Measurements from ENCODE around the gene PLCH2. TPM values are rescaled to one million over a fixed set of nuclear protein-coding genes. Genes with fewer than 3 reads are reported as not detected.

Gene PLCH2
- total and polyA plus RNA-seq, 4 donors: 0.33 to 1.3 (median 1.0) TPM; not detected in 1

DNA sequence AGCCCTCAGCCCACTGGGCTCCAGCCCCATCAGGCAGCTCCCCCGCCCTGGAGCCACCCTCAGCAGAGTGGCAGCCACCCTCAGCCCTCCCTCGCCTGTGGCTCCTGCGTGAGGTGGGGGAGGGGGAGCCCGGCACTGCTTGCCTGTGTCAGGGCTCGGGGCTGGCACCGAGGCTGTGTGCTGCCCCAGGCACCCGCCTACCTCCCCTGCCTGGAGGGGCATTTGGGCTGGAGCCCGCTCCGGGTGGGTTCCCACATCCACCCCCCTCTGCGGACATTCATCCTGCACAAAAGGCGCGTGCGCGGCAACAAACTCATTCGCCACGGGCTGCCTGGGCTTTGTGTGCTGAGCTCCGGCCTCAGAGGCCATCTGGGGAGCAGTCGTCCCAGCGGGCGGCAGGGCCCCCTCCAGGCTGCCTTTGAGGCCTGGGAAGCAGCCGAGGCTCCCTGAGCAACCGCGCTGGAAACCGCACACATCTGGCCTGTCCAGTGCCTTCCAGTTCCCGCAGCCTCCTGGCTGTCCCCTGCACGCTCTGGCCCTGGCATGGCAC, 67.5 kb downstream of the PLCH2 start:
- DNase-seq (ENCODE audit: low spot score): no peak
- peaks cover 10 to 40% (median 23%) of the 10 kb centered on the region in 4 donors for H3K4me1 ChIP-seq (ENCODE audit: control insufficient read depth in 4 of 4, insufficient read depth in 4 of 4, low read length in 3 of 4)
- no peaks in the 10 kb centered on the region for H3K36me3 ChIP-seq (ENCODE audit: control insufficient read depth in 4 of 4, insufficient read depth in 3 of 4, low read depth in 1 of 4, low read length in 3 of 4)
- no peaks in the 10 kb centered on the region for H3K9me3 ChIP-seq (ENCODE audit: control insufficient read depth in 4 of 4, low read length in 3 of 4)
- H3K27ac ChIP-seq (ENCODE audit: low read depth in 1 of 2, low read length in 2 of 2): no peak overlapping the region
- no peak overlapping the region for H3K9ac ChIP-seq (ENCODE audit: low read depth in 1 of 2, low read length in 2 of 2)
- TF ChIP-seq FOXA1 (IDR thresholded peaks at IDR 0.05): no peak
- TF ChIP-seq, protein P1, sequence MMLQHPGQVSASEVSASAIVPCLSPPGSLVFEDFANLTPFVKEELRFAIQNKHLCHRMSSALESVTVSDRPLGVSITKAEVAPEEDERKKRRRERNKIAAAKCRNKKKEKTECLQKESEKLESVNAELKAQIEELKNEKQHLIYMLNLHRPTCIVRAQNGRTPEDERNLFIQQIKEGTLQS (IDR thresholded peaks at IDR 0.05): no peak
- TF ChIP-seq, protein P2, sequence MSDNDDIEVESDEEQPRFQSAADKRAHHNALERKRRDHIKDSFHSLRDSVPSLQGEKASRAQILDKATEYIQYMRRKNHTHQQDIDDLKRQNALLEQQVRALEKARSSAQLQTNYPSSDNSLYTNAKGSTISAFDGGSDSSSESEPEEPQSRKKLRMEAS (IDR thresholded peaks at IDR 0.05): no peak
- TF ChIP-seq TAF1 (conservative IDR thresholded peaks at IDR 0.05): no peak
- TF ChIP-seq JUND (IDR thresholded peaks at IDR 0.05): no peak
- no peak for TF ChIP-seq RAD21 (IDR thresholded peaks at IDR 0.05)
- TF ChIP-seq YY1 (IDR thresholded peaks at IDR 0.05): no peak
- TF ChIP-seq NR2F2 (IDR thresholded peaks at IDR 0.05): no peak
- no peak for TF ChIP-seq SP1 (IDR thresholded peaks at IDR 0.05)
- TF ChIP-seq HNF4G (IDR thresholded peaks at IDR 0.05): no peak
- TF ChIP-seq HNF4A (conservative IDR thresholded peaks at IDR 0.05): no peak
- H3K27me3 ChIP-seq (ENCODE audit: control insufficient read depth in 4 of 4, insufficient read depth in 4 of 4, low read length in 3 of 4): no peaks in the 10 kb centered on the region
- H3K4me3 ChIP-seq (ENCODE audit: low read depth in 1 of 3, low read length in 3 of 3): no peak overlapping the region
- 35% methylated on average over 26 of the region's 26 CpGs for WGBS

DNA sequence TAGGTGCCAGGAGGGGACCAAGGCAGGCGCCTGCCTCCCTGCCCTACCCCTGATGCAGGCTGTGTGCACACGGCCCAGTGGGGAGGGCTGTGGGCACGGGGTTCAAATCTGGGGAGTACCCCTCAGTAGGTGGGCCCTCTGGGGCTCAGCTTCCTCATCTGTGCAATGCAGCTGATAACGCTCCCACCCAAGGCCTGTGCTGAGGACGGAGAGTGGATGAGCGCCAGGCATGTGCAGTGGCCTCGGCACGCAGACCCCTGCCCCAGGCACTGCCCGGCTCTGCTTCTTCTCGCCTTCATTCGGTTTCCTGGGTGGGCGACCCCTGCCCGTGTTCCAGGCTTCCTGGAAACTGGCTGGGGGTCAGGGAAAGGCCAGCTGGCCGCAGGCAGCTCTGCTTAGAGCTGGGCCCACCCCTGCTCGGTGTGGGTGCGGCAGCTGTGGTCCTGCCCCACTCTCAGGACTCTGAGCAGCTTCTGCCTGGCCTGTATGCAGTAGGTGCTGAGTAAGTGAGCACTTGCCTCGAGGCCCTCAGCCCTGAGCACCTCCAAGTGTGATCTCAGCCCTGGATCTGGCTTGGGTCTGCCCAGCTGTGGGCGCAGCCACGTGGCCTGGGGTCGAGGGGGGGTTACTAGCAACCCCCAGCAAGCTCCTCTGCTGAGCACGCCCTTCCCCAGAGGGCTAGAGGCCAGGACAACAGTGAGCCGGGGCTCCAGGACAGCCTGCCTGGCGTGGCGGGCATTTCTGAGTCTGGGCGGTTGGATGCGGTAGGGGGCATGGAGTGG, 68.2 kb downstream of the PLCH2 start:
- Histone ChIP-seq H3K27ac (ENCODE audit: low read depth in 1 of 2, low read length in 2 of 2) (no peak overlapping the region), H3K4me1 (ENCODE audit: control insufficient read depth in 4 of 4, insufficient read depth in 4 of 4, low read length in 3 of 4) (peaks cover 13 to 45% (median 28%) of the 10 kb centered on the region in 4 donors), H3K36me3 (ENCODE audit: control insufficient read depth in 4 of 4, insufficient read depth in 3 of 4, low read depth in 1 of 4, low read length in 3 of 4) (no peaks in the 10 kb centered on the region), H3K9me3 (ENCODE audit: control insufficient read depth in 4 of 4, low read length in 3 of 4) (no peaks in the 10 kb centered on the region), H3K9ac (ENCODE audit: low read depth in 1 of 2, low read length in 2 of 2) (no peak overlapping the region), H3K27me3 (ENCODE audit: control insufficient read depth in 4 of 4, insufficient read depth in 4 of 4, low read length in 3 of 4) (no peaks in the 10 kb centered on the region), H3K4me3 (ENCODE audit: low read depth in 1 of 3, low read length in 3 of 3) (no peak overlapping the region)
- 62% methylated on average over 26 of the region's 26 CpGs for WGBS
- TF ChIP-seq, protein P3, sequence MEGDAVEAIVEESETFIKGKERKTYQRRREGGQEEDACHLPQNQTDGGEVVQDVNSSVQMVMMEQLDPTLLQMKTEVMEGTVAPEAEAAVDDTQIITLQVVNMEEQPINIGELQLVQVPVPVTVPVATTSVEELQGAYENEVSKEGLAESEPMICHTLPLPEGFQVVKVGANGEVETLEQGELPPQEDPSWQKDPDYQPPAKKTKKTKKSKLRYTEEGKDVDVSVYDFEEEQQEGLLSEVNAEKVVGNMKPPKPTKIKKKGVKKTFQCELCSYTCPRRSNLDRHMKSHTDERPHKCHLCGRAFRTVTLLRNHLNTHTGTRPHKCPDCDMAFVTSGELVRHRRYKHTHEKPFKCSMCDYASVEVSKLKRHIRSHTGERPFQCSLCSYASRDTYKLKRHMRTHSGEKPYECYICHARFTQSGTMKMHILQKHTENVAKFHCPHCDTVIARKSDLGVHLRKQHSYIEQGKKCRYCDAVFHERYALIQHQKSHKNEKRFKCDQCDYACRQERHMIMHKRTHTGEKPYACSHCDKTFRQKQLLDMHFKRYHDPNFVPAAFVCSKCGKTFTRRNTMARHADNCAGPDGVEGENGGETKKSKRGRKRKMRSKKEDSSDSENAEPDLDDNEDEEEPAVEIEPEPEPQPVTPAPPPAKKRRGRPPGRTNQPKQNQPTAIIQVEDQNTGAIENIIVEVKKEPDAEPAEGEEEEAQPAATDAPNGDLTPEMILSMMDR (IDR thresholded peaks at IDR 0.05; ENCODE audit: low read depth, low read length, missing input control): no peak
- TF ChIP-seq RXRA (IDR thresholded peaks at IDR 0.05): no peak
- no peak for TF ChIP-seq YY1 (IDR thresholded peaks at IDR 0.05)
- DNase-seq (ENCODE audit: low spot score): no peak

DNA sequence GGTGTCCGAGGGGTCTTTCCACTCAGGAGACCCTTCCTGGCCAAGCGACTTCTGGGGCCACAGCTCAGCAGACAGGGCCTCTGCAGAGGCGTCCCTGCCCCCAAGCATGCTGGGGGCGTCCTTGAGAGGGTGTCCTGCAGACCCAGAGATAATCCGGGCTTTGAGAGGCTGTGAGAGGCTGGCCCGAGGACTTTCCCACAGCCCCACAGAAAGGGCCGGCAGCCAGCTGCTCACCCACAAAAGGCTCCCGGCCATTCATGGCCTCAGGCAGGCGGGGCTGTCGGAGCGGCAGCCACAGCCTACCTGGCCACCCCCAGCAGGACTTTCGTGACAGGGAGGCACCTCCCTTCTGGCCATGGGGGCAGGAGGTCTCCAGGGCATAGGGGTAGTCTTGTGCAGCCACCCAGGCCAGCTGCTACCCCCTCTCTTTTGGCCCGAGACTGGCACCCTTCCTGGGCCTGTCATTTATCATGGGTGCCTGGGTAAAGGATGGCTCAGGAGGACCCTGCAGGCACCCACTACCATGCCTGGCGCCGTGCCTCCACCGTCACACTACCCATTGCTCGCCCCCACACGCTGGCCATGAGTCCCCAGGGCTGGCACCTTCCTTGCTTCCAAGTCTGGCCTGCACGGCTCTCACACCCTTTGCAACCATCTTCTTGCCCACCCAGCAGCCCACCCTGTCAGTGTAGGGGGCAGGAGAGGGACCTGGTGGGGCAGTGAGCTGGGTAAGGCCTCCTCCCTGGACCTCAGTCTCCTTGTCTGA, 69.0 kb downstream of the PLCH2 start:
- Histone ChIP-seq H3K9me3 (ENCODE audit: control insufficient read depth in 4 of 4, low read length in 3 of 4) (no peaks in the 10 kb centered on the region), H3K36me3 (ENCODE audit: control insufficient read depth in 4 of 4, insufficient read depth in 3 of 4, low read depth in 1 of 4, low read length in 3 of 4) (no peaks in the 10 kb centered on the region), H3K4me3 (ENCODE audit: low read depth in 1 of 3, low read length in 3 of 3) (no peak overlapping the region), H3K27me3 (ENCODE audit: control insufficient read depth in 4 of 4, insufficient read depth in 4 of 4, low read length in 3 of 4) (no peaks in the 10 kb centered on the region), H3K4me1 (ENCODE audit: control insufficient read depth in 4 of 4, insufficient read depth in 4 of 4, low read length in 3 of 4) (peaks cover 13 to 49% (median 29%) of the 10 kb centered on the region in 4 donors), H3K27ac (ENCODE audit: low read depth in 1 of 2, low read length in 2 of 2) (no peak overlapping the region), H3K9ac (ENCODE audit: low read depth in 1 of 2, low read length in 2 of 2) (no peak overlapping the region)
- TF ChIP-seq EGR1 (IDR thresholded peaks at IDR 0.05; ENCODE audit: low read depth in 2 of 2): no peak
- TF ChIP-seq, protein P2 (IDR thresholded peaks at IDR 0.05): no peak
- TF ChIP-seq, protein P3 (IDR thresholded peaks at IDR 0.05; ENCODE audit: low read depth, low read length, missing input control): no peak
- no peak for DNase-seq (ENCODE audit: low spot score)
- 76% methylated on average over 19 of the region's 19 CpGs for WGBS

Measured in liver (tissue), 9 donors.